ENCODE data around the gene ZBTB7A. TPM values are rescaled to one million over a fixed set of nuclear protein-coding genes. Genes with fewer than 3 reads are reported as not detected.

Gene ZBTB7A
- total RNA-seq, 1 donor from 2014 or later: 12.7 TPM

GRCh38 chr19:4035582-4035981, 31.1 kb downstream of the ZBTB7A start:
- DNase-seq: no peak

GRCh38 chr19:4035018-4035566, 31.6 kb downstream of the ZBTB7A start:
- DNase-seq: no peak

GRCh38 chr19:4034048-4035017, 32.4 kb downstream of the ZBTB7A start:
- DNase-seq: no peak

GRCh38 chr19:4033028-4033956, 33.4 kb downstream of the ZBTB7A start:
- no peak for DNase-seq

GRCh38 chr19:4032436-4032835, 34.3 kb downstream of the ZBTB7A start:
- DNase-seq: peak; percentile 35

- DNase-seq: no peak
Observed at GRCh38 chr19:4031420-4031819, 35.3 kb downstream of the ZBTB7A start.

GRCh38 chr19:4030981-4031380, 35.7 kb downstream of the ZBTB7A start:
- no peak for DNase-seq

GRCh38 chr19:4030552-4030951, 36.1 kb downstream of the ZBTB7A start:
- no peak for DNase-seq

- no peak for DNase-seq
Observed at GRCh38 chr19:4029247-4029614, 37.5 kb downstream of the ZBTB7A start.

GRCh38 chr19:4028334-4029246, 38.1 kb downstream of the ZBTB7A start:
- no peak for DNase-seq

GRCh38 chr19:4027146-4027545, 39.6 kb downstream of the ZBTB7A start:
- no peak for DNase-seq

GRCh38 chr19:4025317-4025716, 41.4 kb downstream of the ZBTB7A start:
- no peak for DNase-seq

- DNase-seq: no peak
Observed at GRCh38 chr19:4023600-4024398, 42.9 kb downstream of the ZBTB7A start.

- DNase-seq: no peak
Observed at GRCh38 chr19:4019578-4019977, 47.1 kb downstream of the ZBTB7A start.

- DNase-seq: no peak
Observed at GRCh38 chr19:4018775-4019504, 47.8 kb downstream of the ZBTB7A start.

GRCh38 chr19:4018140-4018613, 48.5 kb downstream of the ZBTB7A start:
- no peak for DNase-seq

GRCh38 chr19:4016903-4017638, 49.6 kb downstream of the ZBTB7A start:
- no peak for DNase-seq

- no peak for DNase-seq
Observed at GRCh38 chr19:4016486-4016885, 50.2 kb downstream of the ZBTB7A start.

Measured in skin of body (tissue), 2 donors.